Liver (tissue), 3 donors: Measurements from ENCODE around the gene ABCC1.

ENCODE experiments used
- ATF3 ChIP-seq: IDR thresholded peaks from 2 replicates; pipeline ENCODE4 v1.6.1; 2016; ENCODE audit warnings: antibody characterized with exemption
- CTCF ChIP-seq: fragments of 150-350 bp; IDR thresholded peaks from 2 replicates; pipeline ENCODE4 v1.5.1; 2017; ENCODE audit warnings: improper control_type of control experiment, low read depth, low read length; ENCODE audit not compliant: missing input control
- FOXA1 ChIP-seq: IDR thresholded peaks from 2 replicates; pipeline ENCODE4 v1.6.1; 2016; ENCODE audit warnings: antibody characterized with exemption
- HNF4A ChIP-seq, 2 donors: conservative IDR thresholded peaks; 2 replicates each; pipeline ENCODE4 v1.6.1; 2016; ENCODE audit warnings: antibody characterized with exemption in 2 of 2, mild to moderate bottlenecking in 2 of 2
- NR2F2 ChIP-seq: IDR thresholded peaks from 2 replicates; pipeline ENCODE4 v1.6.1; 2016; ENCODE audit warnings: antibody characterized with exemption
- RAD21 ChIP-seq, 2 donors: IDR thresholded peaks; 2 replicates each; pipeline ENCODE4 v1.6.1; 2016; ENCODE audit warnings: antibody characterized with exemption in 2 of 2, mild to moderate bottlenecking in 2 of 2
- SP1 ChIP-seq: IDR thresholded peaks from 2 replicates; pipeline ENCODE4 v1.6.1; 2018; ENCODE audit warnings: antibody characterized with exemption, mild to moderate bottlenecking
- TAF1 ChIP-seq: conservative IDR thresholded peaks from 2 replicates; pipeline ENCODE4 v1.6.1; 2016; ENCODE audit warnings: antibody characterized with exemption, mild to moderate bottlenecking
- YY1 ChIP-seq: IDR thresholded peaks from 2 replicates; pipeline ENCODE4 v1.6.1; 2016; ENCODE audit warnings: antibody characterized with exemption, mild to moderate bottlenecking
- ZBTB33 ChIP-seq: IDR thresholded peaks from 2 replicates; pipeline ENCODE4 v1.6.1; 2016; ENCODE audit warnings: antibody characterized with exemption
- TF ChIP-seq, protein P1 (sequence below): IDR thresholded peaks from 2 replicates; pipeline ENCODE4 v1.6.1; 2016; ENCODE audit warnings: antibody characterized with exemption
- TF ChIP-seq, protein P2 (sequence below): IDR thresholded peaks from 2 replicates; pipeline ENCODE4 v1.6.1; 2016; ENCODE audit warnings: antibody characterized with exemption, mild to moderate bottlenecking
- donor health status: healthy.
- donor health status: healthy.

DNA sequence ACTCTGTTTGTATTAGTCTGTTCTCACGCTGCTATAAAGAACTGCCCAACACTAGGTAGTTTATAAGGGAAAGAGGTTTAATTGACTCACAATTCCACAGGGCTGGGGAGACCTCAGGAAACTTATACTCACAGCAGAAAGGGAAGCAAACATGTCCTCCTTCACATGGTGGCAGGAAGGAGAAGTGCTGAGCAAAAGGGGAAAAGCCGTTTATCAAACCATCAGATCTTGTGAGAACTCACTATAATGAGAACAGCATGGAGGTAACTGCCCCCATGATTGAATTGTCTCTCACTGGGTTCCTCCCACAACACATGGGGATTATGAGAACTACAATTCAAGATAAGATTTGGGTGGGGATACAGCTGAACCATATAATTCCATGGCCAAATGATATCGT is 30.9 kb downstream of the ABCC1 start:
- TF ChIP-seq CTCF = no peak
- no peak for TF ChIP-seq RAD21 (IDR thresholded peaks at IDR 0.05)
- TF ChIP-seq TAF1 = no peak
- TF ChIP-seq ZBTB33 = no peak
- TF ChIP-seq, protein P1, sequence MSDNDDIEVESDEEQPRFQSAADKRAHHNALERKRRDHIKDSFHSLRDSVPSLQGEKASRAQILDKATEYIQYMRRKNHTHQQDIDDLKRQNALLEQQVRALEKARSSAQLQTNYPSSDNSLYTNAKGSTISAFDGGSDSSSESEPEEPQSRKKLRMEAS = no peak
- TF ChIP-seq FOXA1 = no peak
- no peak for TF ChIP-seq SP1
- TF ChIP-seq NR2F2 = no peak
- no peak for TF ChIP-seq YY1
- TF ChIP-seq ATF3 = no peak
- TF ChIP-seq, protein P2, sequence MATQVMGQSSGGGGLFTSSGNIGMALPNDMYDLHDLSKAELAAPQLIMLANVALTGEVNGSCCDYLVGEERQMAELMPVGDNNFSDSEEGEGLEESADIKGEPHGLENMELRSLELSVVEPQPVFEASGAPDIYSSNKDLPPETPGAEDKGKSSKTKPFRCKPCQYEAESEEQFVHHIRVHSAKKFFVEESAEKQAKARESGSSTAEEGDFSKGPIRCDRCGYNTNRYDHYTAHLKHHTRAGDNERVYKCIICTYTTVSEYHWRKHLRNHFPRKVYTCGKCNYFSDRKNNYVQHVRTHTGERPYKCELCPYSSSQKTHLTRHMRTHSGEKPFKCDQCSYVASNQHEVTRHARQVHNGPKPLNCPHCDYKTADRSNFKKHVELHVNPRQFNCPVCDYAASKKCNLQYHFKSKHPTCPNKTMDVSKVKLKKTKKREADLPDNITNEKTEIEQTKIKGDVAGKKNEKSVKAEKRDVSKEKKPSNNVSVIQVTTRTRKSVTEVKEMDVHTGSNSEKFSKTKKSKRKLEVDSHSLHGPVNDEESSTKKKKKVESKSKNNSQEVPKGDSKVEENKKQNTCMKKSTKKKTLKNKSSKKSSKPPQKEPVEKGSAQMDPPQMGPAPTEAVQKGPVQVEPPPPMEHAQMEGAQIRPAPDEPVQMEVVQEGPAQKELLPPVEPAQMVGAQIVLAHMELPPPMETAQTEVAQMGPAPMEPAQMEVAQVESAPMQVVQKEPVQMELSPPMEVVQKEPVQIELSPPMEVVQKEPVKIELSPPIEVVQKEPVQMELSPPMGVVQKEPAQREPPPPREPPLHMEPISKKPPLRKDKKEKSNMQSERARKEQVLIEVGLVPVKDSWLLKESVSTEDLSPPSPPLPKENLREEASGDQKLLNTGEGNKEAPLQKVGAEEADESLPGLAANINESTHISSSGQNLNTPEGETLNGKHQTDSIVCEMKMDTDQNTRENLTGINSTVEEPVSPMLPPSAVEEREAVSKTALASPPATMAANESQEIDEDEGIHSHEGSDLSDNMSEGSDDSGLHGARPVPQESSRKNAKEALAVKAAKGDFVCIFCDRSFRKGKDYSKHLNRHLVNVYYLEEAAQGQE = no peak
- no peak for TF ChIP-seq HNF4A (conservative IDR thresholded peaks at IDR 0.05)
